ENCODE measurements around the gene ADCY5.

The ADCY5 gene

DNA sequence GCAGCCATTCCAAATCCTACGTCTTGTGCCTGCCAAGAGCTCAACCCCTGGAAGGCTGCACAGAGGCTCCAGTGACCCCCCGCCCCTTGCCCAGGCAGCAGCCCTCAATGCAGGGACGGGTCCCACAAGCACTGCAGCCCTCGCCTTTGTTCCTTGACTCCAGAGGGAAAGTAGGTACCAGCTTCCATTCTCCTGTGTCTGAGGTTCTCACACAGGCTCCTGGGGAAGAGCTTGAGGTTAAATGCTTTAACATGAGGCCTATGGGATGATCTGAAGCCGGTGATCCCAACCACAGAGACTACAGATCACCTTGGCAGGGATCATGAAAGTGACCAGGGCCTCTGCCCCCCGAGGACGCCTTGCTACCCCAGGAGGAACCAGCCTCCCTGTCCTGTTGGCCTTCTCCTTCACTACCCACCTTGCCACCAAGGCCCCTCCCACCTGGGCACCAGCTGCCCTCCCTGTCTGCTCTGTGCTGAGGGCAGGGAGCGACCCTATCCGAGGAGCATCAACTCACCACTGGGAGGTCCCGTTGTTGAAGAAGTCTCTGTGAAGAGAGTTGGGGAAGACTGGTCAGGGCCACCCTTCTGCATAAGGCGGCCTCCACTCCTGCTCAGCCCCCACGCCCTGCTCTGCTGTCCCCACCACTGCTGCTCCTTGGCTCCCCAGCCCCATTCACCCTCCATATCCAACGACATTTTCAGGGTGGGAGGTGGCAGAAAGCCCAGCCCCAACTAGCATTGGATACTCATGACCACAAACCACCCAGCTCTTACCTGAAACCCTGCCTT, 151.9 kb downstream of the ADCY5 start:
- no peak for DNase-seq

- DNase-seq, result no peak
Measured at GRCh38 chr3:123296261-123296660, 152.6 kb downstream of the ADCY5 start.

- no peak for DNase-seq
Measured at GRCh38 chr3:123295901-123296250, 153.0 kb downstream of the ADCY5 start.

- DNase-seq, result no peak
Measured at GRCh38 chr3:123295171-123295900, 153.6 kb downstream of the ADCY5 start.

- DNase-seq, result no peak
Measured at GRCh38 chr3:123294296-123294938, 154.5 kb downstream of the ADCY5 start.

GRCh38 chr3:123292321-123293310, 156.3 kb downstream of the ADCY5 start:
- no peak for DNase-seq

DNA sequence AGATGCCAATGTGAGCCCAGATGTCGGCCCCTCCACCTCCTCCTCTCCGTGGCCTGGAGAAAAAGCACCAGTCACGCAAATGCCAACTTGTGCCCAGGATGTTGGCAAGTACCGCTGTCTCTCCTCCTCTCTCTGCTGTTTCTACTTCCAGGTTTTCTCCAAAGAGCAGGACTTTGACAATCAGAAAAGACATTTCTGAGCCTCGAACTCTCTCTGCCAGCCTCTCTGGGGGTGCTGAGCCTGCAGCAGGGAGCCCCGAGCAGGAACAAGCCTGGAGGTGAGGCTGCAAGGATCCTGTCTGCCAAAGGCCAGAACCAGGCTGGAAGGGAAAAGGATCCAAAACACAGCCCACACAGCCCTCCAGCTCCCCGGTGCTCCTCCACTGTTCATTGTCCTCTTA, 157.5 kb downstream of the ADCY5 start:
- DNase-seq, result no peak

DNA sequence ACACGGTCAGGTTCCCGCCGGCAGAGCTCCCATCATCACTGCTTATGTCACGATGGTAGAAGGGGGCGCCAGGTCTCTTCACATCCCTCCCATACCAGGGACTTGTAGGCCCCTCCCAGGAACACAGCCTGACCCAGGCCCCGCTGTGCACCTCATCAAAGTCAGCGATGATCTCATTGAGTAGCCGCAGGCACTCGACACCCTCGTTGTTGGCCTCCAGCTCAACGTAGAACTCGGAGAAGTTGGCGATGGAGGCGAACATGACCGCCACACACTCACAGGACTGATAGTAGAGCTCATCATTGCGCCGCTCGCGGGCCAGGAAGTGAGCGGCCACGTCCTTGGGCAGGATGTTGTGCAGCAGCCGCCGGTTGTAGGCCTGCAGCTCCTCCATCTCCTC, 157.9 kb downstream of the ADCY5 start:
- no peak for DNase-seq

- no peak for DNase-seq
Measured at GRCh38 chr3:123290107-123290930, 158.6 kb downstream of the ADCY5 start.

DNA sequence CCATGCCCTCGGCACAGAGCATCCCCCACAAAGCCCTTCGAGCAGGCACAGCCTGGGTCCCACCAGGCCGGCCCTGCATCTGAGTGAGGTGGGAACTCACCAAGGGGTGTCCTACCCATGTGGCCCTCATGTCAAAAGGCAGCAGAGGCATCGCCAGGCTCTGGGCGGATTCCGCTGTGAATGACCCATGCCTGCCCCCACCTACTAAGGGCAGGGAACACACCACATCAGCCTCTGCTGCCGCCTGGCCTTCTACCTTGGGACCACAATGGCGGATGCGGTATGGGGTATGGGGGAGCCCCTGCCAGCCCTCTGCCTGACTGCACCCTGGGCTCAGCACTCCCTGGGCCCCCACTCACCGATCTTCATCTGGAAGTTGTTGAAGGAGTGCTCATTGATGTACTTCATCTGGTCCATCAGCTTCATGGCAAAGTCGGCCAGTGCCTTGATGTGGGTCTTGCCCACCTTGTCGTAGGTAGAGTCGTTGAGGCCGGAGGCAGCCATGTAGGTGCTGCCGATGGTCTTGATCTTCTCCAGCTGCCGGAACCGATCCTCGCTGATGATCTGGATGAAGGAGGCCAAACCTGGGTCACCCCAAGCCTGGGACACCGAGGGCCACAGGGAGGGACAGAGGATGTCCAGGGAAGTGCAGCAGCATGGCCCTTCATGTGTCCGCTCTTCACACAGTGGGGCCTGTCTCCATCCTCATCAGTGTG, 159.3 kb downstream of the ADCY5 start:
- DNase-seq, result no peak

GRCh38 chr3:123287962-123288302, 161.0 kb downstream of the ADCY5 start:
- no peak for DNase-seq

- no peak for DNase-seq
Measured at GRCh38 chr3:123287051-123287961, 161.6 kb downstream of the ADCY5 start.

DNA sequence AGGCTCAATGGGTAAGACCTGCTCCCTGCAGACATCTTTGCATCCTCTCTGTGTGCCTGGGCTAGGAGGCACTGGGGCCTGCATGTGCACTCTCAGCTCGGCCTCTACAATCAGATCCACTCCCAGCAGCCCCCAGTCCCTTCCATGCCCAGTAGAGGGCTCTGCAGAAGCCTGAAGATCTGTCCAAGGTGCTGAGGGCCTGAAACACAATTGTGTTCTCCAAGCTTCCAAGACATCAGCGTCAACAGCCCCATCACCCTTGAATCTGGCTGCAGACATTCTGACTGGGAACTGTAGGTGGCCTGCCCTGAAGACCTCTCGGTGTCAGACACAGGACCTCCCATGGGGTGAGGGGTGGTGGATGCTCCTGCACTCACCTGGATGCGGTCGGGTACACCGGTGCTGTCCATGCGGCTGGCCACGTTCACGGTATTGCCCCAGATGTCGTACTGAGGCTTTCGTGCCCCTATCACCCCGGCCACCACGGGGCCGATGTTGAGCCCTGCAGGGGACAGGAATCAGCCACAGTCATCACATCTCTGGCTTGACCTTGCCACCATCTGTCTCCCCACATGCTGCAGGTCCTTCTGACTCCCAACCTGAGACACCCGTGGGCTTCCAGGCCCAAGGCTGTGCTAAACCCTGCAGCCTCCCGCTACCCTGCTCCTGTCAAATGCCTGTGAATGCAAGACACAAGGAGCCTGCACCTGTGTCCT, 162.4 kb downstream of the ADCY5 start:
- peak; percentile 14 for DNase-seq

- DNase-seq, result no peak
Measured at GRCh38 chr3:123285931-123286307, 163.0 kb downstream of the ADCY5 start.

DNA sequence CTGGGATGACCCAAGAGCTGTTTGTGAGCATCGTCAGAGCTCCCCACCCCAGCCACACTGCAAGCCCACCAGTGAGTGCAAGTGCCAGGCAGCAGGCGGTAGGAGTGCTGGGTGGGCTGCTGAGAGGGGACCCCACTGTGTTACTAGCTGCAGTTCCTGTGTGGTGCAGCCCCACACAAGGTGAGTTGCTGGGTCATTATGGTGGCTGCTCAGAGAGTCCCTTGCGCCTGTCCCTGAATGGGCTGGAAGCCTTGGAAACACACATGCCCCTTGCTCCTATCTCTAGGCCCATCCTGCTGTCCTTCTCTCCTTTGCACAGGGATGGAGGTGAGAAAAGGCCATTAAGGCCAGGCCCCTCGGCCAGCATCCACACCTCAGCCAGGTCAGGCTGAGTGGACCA, 163.4 kb downstream of the ADCY5 start:
- DNase-seq, result no peak

GRCh38 chr3:123285066-123285465, 163.8 kb downstream of the ADCY5 start:
- DNase-seq, result no peak

GRCh38 chr3:123284399-123285010, 164.4 kb downstream of the ADCY5 start:
- no peak for DNase-seq

DNA sequence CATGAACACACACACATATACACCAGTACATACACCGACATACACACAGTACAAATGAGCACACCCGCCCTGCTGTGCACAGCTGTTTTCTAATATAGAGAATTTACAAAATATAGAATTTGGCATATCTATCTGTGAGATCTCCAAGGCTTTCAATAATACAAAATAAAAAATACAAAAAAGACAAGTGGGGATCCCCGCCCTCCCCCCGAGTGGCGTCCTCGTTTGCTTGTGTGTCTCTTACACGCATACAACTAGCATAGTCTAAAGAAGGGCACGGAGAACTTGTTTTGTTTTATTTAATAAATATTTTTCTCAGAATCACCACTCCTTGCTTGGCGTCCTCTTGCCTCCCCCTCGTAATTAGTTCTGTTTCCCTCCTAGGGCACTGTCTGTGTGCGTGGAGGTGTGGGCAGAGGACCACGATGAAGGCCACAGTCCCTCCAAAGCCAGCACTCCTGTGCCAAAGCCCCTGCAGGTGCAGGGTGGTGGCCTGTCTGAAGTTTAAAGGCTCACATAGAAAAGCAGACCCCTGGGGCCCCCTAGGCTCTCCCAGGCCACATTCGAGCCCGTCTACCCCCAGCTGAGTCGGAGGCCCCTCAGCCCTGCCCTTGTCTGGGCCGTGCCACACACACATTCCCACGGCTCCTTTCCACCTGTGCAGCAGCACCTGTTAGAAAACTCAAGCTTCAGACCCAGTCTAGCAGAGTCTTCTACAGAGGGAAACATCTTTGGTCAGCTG, 165.1 kb downstream of the ADCY5 start:
- no peak for DNase-seq
